Coronary artery (tissue), 2 donors: ENCODE data around the gene CACNA1C.

ENCODE experiments used
- DNase-seq: peaks from one replicate; pipeline ENCODE4 v3.0.0-alpha.2; 2017; ENCODE audit warnings: low spot score
- H3K27ac ChIP-seq, 2 donors: fragments of 200-600 bp; sonication (generic); one replicate each; pipeline ENCODE4 v1.5.1; 2016 to 2019
- H3K4me3 ChIP-seq: fragments of 200-600 bp; sonication (generic); 2 replicates; pipeline ENCODE4 v1.5.1; 2016; ENCODE audit warnings: mild to moderate bottlenecking, moderate library complexity
- CTCF ChIP-seq: fragments of 200-600 bp; sonication (generic); IDR thresholded peaks from one replicate; pipeline ENCODE4 v1.5.1; 2019; ENCODE audit warnings: antibody characterized with exemption

The CACNA1C gene

GRCh38 chr12:2356601-2357125, 303.9 kb downstream of the CACNA1C start:
- Histone ChIP-seq H3K4me3 (no peak overlapping the region), H3K27ac (peak overlapping the region in 1 of 2 donors; percentile 7)
- DNase-seq: peak; percentile 62
- TF ChIP-seq CTCF: no peak

GRCh38 chr12:2358986-2359658, 306.3 kb downstream of the CACNA1C start:
- no peak for TF ChIP-seq CTCF
- H3K27ac ChIP-seq: peak overlapping the region; percentile 44 to 71

GRCh38 chr12:2359725-2360629, 307.2 kb downstream of the CACNA1C start:
- no peak for TF ChIP-seq CTCF
- peak; percentile 49 for DNase-seq
- Histone ChIP-seq H3K27ac (peak overlapping the region; percentile 2 to 44), H3K4me3 (no peak overlapping the region)

More at GRCh38 chr12:2358986-2359658, 306.3 kb downstream of the CACNA1C start:
- DNase-seq: peak; percentile 41
- H3K4me3 ChIP-seq: no peak overlapping the region

GRCh38 chr12:2360630-2361170, 307.9 kb downstream of the CACNA1C start:
- TF ChIP-seq CTCF: peak; percentile 13
- no peak overlapping the region for H3K4me3 ChIP-seq
- no peak overlapping the region for H3K27ac ChIP-seq
- DNase-seq: peak; percentile 21

GRCh38 chr12:2363836-2364609, 311.2 kb downstream of the CACNA1C start:
- no peak overlapping the region for H3K27ac ChIP-seq
- H3K4me3 ChIP-seq: no peak overlapping the region
- no peak for TF ChIP-seq CTCF
- no peak for DNase-seq

GRCh38 chr12:2364631-2365051, 311.9 kb downstream of the CACNA1C start:
- DNase-seq: no peak
- no peak for TF ChIP-seq CTCF
- no peak overlapping the region for H3K4me3 ChIP-seq
- H3K27ac ChIP-seq: no peak overlapping the region
